Mammary microvascular endothelial cell (primary cell): Measurements from ENCODE around the gene JAK1. TPM values are rescaled to one million over a fixed set of nuclear protein-coding genes. Genes with fewer than 3 reads are reported as not detected.

Source experiments
- total RNA-seq: library from RNA; depleted of rRNA; stranded (reverse); fragments of >200 nt; gene quantifications from 2 replicates; pipeline ENCODE4 v1.2.3, GENCODE V29; 2015

JAK1 gene
- total RNA-seq: 391 and 411 TPM in 2 replicates

GRCh38 chr1:64966158-64966971 is at the start of gene JAK1:
Gene JAK1 (minus strand): TSS chr1:64966549. CDS start chr1:64886264, 80,285 bp downstream.

Other genes with a start within 250 kb of the JAK1 start
- 16.3 and 17.1 TPM in 2 replicates for gene RAVER2, start 221.5 kb downstream of the JAK1 start, total RNA-seq
- gene AK4, start 181.7 kb upstream of the JAK1 start, total RNA-seq: 14.2 and 17.3 TPM in 2 replicates